GM13977 (cell line): ENCODE results near the gene LRIF1.

Experiments used
- DNase-seq: peaks from one replicate; pipeline ENCODE4 v3.0.0; 2012; ENCODE audit warnings: low spot score
- in situ Hi-C: fragments of 300-500 bp; cut with MboI; formaldehyde crosslinking; loops from one replicate; pipeline ENCODE4 v1.12.0; 2022; ENCODE audit warnings: low sequenced_read_pairs, low pct_unique_long_range_greater_than_20kb, mixed read lengths, inconsistent platforms; ENCODE audit not compliant: unreplicated experiment
- TF ChIP-seq, protein P1 (sequence below): IDR thresholded peaks from 2 replicates; pipeline ENCODE4 v1.5.1; 2012; ENCODE audit warnings: mild to moderate bottlenecking, control low read depth; ENCODE audit not compliant: insufficient read depth; ENCODE audit errors: extremely low read depth, missing control alignments

LRIF1 gene

GRCh38 chr1:110964455-110964903, 757 bp upstream of the LRIF1 start:
- in situ Hi-C loops = no loop called here
- DNase-seq = no peak
- TF ChIP-seq, protein P1, sequence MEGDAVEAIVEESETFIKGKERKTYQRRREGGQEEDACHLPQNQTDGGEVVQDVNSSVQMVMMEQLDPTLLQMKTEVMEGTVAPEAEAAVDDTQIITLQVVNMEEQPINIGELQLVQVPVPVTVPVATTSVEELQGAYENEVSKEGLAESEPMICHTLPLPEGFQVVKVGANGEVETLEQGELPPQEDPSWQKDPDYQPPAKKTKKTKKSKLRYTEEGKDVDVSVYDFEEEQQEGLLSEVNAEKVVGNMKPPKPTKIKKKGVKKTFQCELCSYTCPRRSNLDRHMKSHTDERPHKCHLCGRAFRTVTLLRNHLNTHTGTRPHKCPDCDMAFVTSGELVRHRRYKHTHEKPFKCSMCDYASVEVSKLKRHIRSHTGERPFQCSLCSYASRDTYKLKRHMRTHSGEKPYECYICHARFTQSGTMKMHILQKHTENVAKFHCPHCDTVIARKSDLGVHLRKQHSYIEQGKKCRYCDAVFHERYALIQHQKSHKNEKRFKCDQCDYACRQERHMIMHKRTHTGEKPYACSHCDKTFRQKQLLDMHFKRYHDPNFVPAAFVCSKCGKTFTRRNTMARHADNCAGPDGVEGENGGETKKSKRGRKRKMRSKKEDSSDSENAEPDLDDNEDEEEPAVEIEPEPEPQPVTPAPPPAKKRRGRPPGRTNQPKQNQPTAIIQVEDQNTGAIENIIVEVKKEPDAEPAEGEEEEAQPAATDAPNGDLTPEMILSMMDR = no peak

DNA sequence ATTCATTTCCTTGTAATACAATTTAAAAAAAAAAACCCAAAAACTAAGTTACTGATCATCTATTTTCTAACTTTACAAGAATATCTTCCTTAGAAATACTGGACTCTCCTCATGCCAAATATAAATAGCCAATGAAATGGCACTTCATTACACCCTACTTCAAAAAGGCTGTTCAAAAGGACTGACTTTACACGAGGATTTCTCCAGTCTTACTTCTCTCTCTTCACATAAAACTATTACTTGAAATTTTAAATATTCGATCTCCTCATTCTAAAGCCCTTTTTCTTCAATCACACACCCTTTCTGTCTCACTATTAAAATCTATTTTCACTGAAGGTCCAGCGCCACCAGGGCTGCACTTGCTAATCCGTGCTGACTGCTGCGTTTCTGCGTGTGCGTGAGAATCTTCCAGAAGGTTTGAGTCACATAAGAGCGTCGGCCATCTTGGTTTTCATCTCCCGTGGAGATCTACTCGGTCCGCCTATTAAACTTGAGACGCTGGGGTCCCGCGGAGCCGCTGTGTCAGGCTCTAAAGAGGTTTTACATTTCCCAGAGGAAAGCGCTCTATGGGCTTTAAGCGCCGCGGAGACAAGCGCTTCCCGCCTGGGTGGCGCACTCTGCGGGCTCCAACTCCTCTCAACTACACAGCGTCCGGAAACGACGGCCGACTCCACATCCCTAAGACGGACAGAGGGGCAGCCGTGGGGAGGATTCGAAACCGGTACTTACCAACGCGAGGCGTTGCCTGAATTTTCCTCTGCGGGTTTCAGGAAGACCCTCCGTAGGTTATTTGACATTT, 631 bp downstream of the LRIF1 start:
- peak; percentile 30 for DNase-seq
- in situ Hi-C loops = no loop called here
- TF ChIP-seq, protein P1 = no peak

- TF ChIP-seq, protein P1 = no peak
- in situ Hi-C loops = no loop called here
- DNase-seq = no peak
These were observed 1.8 kb downstream of the LRIF1 start for GRCh38 chr1:110961902-110962301.

DNA sequence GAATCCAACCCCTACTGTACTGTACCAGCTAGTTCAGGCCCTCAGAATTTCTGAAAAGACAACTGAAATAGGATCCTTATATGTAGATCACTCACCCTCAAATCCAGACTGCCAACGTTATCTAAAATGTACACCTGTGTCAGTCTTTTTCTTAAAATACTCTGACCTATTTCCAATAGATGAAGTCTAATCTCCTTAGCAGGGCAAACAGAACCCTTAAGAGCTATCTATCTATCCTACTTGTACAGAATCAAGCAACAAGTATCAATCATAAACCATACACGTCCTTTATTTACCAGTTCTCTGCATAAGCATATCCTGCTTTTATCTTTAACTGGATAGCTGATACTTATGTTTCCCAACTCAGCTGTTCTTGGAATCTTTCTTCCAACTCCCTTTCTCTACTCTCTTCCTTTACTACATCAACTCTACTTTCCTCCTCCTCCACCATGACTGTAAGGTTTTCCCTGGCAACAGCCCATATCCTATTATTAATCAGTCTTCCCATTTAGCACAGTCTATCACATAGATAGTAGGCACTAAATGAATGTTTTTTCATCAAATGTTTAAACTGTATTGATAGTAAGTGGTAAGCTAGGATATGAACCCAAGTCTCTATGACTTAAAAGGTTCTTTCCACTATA, 2.8 kb downstream of the LRIF1 start:
- in situ Hi-C loops = no loop called here
- DNase-seq = no peak
- TF ChIP-seq, protein P1 = no peak

GRCh38 chr1:110957798-110958197, 5.9 kb downstream of the LRIF1 start:
- in situ Hi-C loops = no loop called here
- TF ChIP-seq, protein P1 = no peak
- DNase-seq = no peak

- DNase-seq = no peak
- TF ChIP-seq, protein P1 = no peak
- in situ Hi-C loops = no loop called here
These were observed 7.1 kb downstream of the LRIF1 start for GRCh38 chr1:110956586-110956985.
